GM23338 (cell line): ENCODE measurements around the gene LGALSL. TPM values are rescaled to one million over a fixed set of nuclear protein-coding genes. Genes with fewer than 3 reads are reported as not detected.

Experiments
- polyA plus RNA-seq: library from polyadenylated mRNA; unstranded; fragments of >200 nt; fragmentation: Nextera tagmentation; extraction: Ambion mirVana; gene quantifications from 2 replicates; pipeline ENCODE4 v1.2.1, GENCODE V29; 2016
- total RNA-seq: library from RNA; depleted of rRNA; stranded (reverse); fragments of >200 nt; shearing (Covaris generic); gene quantifications from 2 replicates; pipeline ENCODE4 v1.2.3, GENCODE V29; 2014; rRNA removed

The LGALSL gene
- total and polyA plus RNA-seq, 2 experiments from 2014 or later, result 20.6 to 28.4 TPM

Other genes with a start within 250 kb of the LGALSL start
- 19.7 and 20.6 TPM in 2 replicates for gene AFTPH, start 70.2 kb downstream of the LGALSL start, total RNA-seq
- 14.9 and 16.1 TPM in 2 replicates for gene AFTPH, start 70.2 kb downstream of the LGALSL start, polyA plus RNA-seq
- gene SERTAD2, start 199.8 kb downstream of the LGALSL start, total RNA-seq, result 6.2 and 6.6 TPM in 2 replicates
- gene SERTAD2, start 199.8 kb downstream of the LGALSL start, polyA plus RNA-seq, result 6.4 and 6.7 TPM in 2 replicates